DOHH2 (cell line): ENCODE results near the gene GLS.

Source experiments
- H3F3A ChIP-seq: fragments of 200-600 bp; sonication (generic), shearing (Covaris generic); 2 replicates; pipeline ENCODE4 v1.6.0; 2016; ENCODE audit warnings: antibody characterized with exemption, mild to moderate bottlenecking; ENCODE audit not compliant: control insufficient read depth, insufficient read depth
- H3K27ac ChIP-seq: fragments of 200-600 bp; sonication (generic); 2 replicates; pipeline ENCODE4 v1.5.1; 2014; ENCODE audit warnings: low read depth, mild to moderate bottlenecking, low read length, moderate library complexity
- H3K27me3 ChIP-seq: fragments of 200-600 bp; sonication (generic); 2 replicates; pipeline ENCODE4 v1.6.1; 2014; ENCODE audit warnings: mild to moderate bottlenecking, low read length, mixed read lengths; ENCODE audit not compliant: control insufficient read depth
- H3K36me3 ChIP-seq: fragments of 200-600 bp; sonication (generic); 2 replicates; pipeline ENCODE4 v1.6.1; 2014; ENCODE audit warnings: mild to moderate bottlenecking, low read length, moderate library complexity, mixed read lengths; ENCODE audit not compliant: control insufficient read depth
- H3K4me1 ChIP-seq: fragments of 200-600 bp; sonication (generic); 2 replicates; pipeline ENCODE4 v1.6.1; 2014; ENCODE audit warnings: mild to moderate bottlenecking, low read length, mixed read lengths; ENCODE audit not compliant: control insufficient read depth
- H3K4me2 ChIP-seq: fragments of 200-600 bp; sonication (generic); 2 replicates; pipeline ENCODE4 v1.6.0; 2014; ENCODE audit warnings: mild to moderate bottlenecking, low read length, moderate library complexity
- H3K4me3 ChIP-seq: fragments of 200-600 bp; sonication (generic); 2 replicates; pipeline ENCODE4 v1.5.1; 2014; ENCODE audit warnings: mild to moderate bottlenecking, low read length, mixed read lengths
- H3K79me2 ChIP-seq: fragments of 200-600 bp; sonication (generic); 2 replicates; pipeline ENCODE4 v1.6.1; 2014; ENCODE audit warnings: mild to moderate bottlenecking, low read length, mixed read lengths; ENCODE audit not compliant: control insufficient read depth
- H3K9me2 ChIP-seq: fragments of 200-600 bp; sonication (generic); replicated peaks from 2 replicates; pipeline ENCODE4 v1.6.1; 2014; ENCODE audit warnings: mild to moderate bottlenecking, low read length, mixed read lengths; ENCODE audit not compliant: control insufficient read depth
- H3K9me3 ChIP-seq: fragments of 200-600 bp; sonication (generic); 2 replicates; pipeline ENCODE4 v1.6.1; 2014; ENCODE audit warnings: antibody characterized with exemption, low read length, mixed read lengths; ENCODE audit not compliant: control insufficient read depth, insufficient read depth
- H4K20me1 ChIP-seq: fragments of 200-600 bp; sonication (generic); 2 replicates; pipeline ENCODE4 v1.6.0; 2014; ENCODE audit warnings: low read depth, mild to moderate bottlenecking, antibody characterized with exemption, low read length, moderate library complexity; ENCODE audit not compliant: control insufficient read depth, insufficient read depth
- EZH2phosphoT487 ChIP-seq: fragments of 200-600 bp; sonication (generic); IDR thresholded peaks from 2 replicates; pipeline ENCODE4 v1.6.1; 2017; ENCODE audit warnings: borderline replicate concordance, mild to moderate bottlenecking, antibody characterized with exemption, low read length, moderate library complexity, mixed read lengths
- TF ChIP-seq, protein P1 (sequence below): fragments of 200-600 bp; sonication (generic); IDR thresholded peaks from one replicate; pipeline ENCODE4 v1.5.1; 2014; ENCODE audit warnings: antibody characterized with exemption, mild to moderate bottlenecking, low read depth, low read length; ENCODE audit not compliant: poor library complexity, severe bottlenecking

GLS gene

DNA sequence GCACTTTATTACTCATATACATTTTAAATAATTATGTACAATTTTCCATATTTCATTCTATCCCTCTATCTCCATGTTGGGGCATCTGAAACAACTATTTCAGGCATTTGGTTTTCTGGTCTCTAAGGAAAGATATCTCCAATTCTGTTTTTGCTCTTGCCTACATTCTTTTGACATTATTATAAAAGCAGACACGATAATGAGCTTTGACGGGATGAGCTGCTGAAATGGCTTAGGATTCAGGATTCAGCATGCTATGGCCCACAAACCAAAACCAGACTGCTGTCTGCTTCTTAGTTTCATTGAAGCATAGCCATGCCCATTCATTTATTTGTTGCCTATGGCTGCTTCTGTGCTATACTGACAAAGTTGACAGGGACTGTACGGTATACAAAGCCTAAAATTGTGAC lies 42.7 kb upstream of the GLS start:
- H3F3A ChIP-seq: no peaks in the 10 kb centered on the region
- H3K4me2 ChIP-seq: no peak overlapping the region
- peaks cover 7% of the 10 kb centered on the region; the same call in 1 of the 2 replicates for H3K27me3 ChIP-seq
- H4K20me1 ChIP-seq: no peaks in the 10 kb centered on the region
- no peaks in the 10 kb centered on the region for H3K79me2 ChIP-seq
- no peak overlapping the region for H3K27ac ChIP-seq
- TF ChIP-seq, protein P1, sequence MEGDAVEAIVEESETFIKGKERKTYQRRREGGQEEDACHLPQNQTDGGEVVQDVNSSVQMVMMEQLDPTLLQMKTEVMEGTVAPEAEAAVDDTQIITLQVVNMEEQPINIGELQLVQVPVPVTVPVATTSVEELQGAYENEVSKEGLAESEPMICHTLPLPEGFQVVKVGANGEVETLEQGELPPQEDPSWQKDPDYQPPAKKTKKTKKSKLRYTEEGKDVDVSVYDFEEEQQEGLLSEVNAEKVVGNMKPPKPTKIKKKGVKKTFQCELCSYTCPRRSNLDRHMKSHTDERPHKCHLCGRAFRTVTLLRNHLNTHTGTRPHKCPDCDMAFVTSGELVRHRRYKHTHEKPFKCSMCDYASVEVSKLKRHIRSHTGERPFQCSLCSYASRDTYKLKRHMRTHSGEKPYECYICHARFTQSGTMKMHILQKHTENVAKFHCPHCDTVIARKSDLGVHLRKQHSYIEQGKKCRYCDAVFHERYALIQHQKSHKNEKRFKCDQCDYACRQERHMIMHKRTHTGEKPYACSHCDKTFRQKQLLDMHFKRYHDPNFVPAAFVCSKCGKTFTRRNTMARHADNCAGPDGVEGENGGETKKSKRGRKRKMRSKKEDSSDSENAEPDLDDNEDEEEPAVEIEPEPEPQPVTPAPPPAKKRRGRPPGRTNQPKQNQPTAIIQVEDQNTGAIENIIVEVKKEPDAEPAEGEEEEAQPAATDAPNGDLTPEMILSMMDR: no peak
- no peak for TF ChIP-seq EZH2phosphoT487
- H3K36me3 ChIP-seq: no peaks in the 10 kb centered on the region
- no peaks in the 10 kb centered on the region for H3K9me2 ChIP-seq
- no peaks in the 10 kb centered on the region for H3K4me1 ChIP-seq
- H3K4me3 ChIP-seq: no peak overlapping the region
- no peaks in the 10 kb centered on the region for H3K9me3 ChIP-seq

DNA sequence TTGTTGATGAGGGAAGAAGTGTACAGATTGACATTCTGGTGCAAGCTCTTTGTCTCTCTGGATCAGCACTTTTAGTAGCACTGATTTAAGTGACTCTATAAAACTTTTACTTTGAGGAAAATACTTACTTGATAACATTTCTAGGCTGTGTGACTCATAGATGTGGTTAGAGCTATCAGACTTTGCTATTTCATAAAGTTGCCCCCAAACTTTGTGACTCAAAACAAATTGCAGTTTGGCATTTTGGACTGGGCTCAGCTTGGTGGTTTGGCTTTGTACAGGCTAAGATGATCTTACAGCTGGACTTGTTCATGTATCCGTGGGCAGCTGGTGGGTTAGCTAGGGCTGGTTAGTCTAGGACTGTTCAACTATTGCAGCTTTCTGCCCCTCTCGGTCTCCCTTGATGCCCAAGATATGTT lies 42.1 kb upstream of the GLS start:
- H4K20me1 ChIP-seq: no peaks in the 10 kb centered on the region
- no peaks in the 10 kb centered on the region for H3K9me2 ChIP-seq
- no peaks in the 10 kb centered on the region for H3K4me1 ChIP-seq
- no peaks in the 10 kb centered on the region for H3K36me3 ChIP-seq
- H3K4me2 ChIP-seq: no peak overlapping the region
- no peak overlapping the region for H3K4me3 ChIP-seq
- peaks cover 7% of the 10 kb centered on the region; the same call in 1 of the 2 replicates for H3K27me3 ChIP-seq
- H3K9me3 ChIP-seq: no peaks in the 10 kb centered on the region
- H3K79me2 ChIP-seq: no peaks in the 10 kb centered on the region
- no peak overlapping the region for H3K27ac ChIP-seq
- H3F3A ChIP-seq: no peaks in the 10 kb centered on the region
- TF ChIP-seq, protein P1: no peak
- TF ChIP-seq EZH2phosphoT487: no peak

DNA sequence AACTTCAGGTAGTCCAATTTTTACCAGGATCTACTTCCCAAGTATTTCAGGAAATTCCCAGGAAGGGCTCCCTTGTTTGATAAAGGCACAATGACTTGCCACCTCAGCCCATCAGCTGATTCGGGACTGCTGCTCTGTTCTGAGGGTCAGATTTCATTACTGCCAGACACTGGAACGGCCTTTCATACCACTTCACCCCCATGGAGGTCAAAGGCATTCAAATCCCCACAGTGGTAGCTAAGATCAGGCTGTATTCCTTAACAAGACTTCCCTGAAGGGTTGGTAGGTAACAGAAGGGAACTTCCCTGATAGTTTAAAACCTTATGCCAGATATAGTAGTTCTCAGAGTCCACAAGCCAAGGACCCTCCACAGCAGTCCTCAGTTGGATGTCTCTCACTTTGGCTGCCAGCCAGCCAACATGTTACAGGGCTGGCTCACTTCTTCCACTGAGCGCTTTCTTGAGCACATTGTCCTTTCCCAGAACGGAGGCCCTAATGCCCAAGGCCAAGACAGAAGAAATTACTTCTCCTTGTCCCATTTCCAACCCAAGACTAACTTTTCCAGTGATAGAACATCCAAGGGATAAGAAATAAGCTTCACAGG lies 40.0 kb upstream of the GLS start:
- Histone ChIP-seq H3K27me3 (peaks cover 11% of the 10 kb centered on the region), H3K4me1 (no peaks in the 10 kb centered on the region), H3K9me2 (no peaks in the 10 kb centered on the region), H3K36me3 (no peaks in the 10 kb centered on the region), H3K9me3 (no peaks in the 10 kb centered on the region), H3K4me3 (no peak overlapping the region), H3K79me2 (no peaks in the 10 kb centered on the region), H4K20me1 (no peaks in the 10 kb centered on the region), H3K27ac (no peak overlapping the region), H3F3A (no peaks in the 10 kb centered on the region), H3K4me2 (no peak overlapping the region)
- TF ChIP-seq, protein P1: no peak
- TF ChIP-seq EZH2phosphoT487: no peak
